NB4 (cell line): Measurements from ENCODE around the gene SSBP3.

Source experiments
- DNase-seq: peaks from one replicate; pipeline ENCODE4 v3.0.0; 2010; ENCODE audit warnings: low read depth
- H3K4me3 ChIP-seq: one replicate; pipeline ENCODE4 v1.5.1; 2011; ENCODE audit warnings: mild to moderate bottlenecking, low read depth, low read length, moderate library complexity
- CTCF ChIP-seq: IDR thresholded peaks from one replicate; pipeline ENCODE4 v1.5.1; 2012; ENCODE audit warnings: low read depth, low read length
- MAX ChIP-seq: IDR thresholded peaks from 2 replicates; pipeline ENCODE4 v1.6.1; 2011; ENCODE audit warnings: low read depth, low read length
- MYC ChIP-seq: IDR thresholded peaks from 2 replicates; pipeline ENCODE4 v1.6.1; 2011; ENCODE audit warnings: low read depth, low read length
- POLR2A ChIP-seq: IDR thresholded peaks from 2 replicates; pipeline ENCODE4 v1.6.1; 2011; ENCODE audit warnings: mild to moderate bottlenecking; ENCODE audit not compliant: insufficient read length; ENCODE audit errors: extremely low read depth

SSBP3 gene

DNA sequence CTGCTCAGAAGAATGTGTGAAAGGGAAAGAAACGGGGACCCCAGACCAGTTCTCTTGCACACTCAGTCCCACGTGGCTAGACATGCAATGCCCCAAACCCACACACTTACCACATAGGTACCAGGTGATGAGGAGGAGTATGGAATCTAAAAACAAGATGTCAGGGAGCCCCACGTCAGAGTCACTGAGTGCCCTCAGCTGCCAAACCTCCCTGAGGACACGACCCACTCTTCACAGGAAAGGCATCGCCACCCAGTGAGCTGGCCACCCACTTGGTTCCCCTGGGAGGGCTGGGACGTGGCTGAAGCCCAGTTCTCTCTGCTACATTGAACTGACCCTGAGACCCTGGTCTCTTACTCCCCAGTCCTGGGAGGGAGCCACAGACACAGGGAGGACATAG, 164.8 kb downstream of the SSBP3 start:
- no peak for DNase-seq
- TF ChIP-seq MYC (no peak), POLR2A (no peak), MAX (no peak), CTCF (no peak)
- no peak overlapping the region for H3K4me3 ChIP-seq

DNA sequence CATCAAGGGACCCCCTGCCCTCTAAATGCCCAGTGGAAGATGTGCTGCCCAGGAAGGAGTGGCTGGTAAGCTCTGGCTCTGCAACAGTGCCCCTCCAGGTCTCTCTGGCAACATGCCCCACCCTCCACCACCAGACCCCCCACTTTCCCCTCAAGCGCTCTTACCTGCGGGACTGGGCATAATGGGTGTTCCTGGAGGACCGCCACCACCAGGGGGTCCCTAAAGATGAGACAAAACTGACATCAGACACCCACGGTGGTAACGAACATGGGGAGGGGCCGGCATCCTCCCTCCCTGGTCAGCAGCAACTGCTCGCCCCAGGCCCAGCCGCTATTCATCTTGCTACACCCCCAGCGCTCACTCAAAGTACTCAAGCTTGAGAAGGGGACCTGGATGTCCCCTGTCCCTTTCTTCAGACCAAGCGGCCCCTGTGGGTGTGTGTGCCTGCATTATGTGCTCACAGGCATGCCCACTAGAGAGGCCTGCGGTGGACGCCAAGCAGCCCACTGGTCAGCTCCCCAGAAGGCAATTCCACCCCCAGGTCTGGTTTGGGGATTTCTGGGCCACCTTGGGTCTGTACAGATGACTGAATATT, 165.4 kb downstream of the SSBP3 start:
- DNase-seq: no peak
- H3K4me3 ChIP-seq: no peak overlapping the region
- TF ChIP-seq MAX (no peak), MYC (no peak), POLR2A (no peak), CTCF (no peak)

DNA sequence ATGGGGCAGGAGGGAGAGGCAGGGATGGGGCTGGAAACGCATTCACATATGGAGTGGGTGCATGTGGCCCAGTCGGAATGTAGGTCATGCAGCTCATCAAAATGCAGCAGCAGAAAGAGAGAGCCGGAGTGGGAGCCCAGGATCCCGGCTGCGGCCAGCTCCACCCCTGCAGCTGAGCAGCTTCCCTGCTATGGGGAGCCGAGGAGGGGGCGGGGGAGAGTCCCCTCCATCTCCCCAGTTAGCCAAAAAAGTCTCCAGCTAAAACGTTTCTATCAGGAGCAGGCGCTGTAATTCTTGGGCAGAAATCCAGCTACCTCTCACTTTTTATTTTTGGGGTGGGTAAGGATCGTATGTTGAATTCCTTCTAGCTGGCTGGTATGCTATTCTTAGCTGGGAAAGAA, 166.6 kb downstream of the SSBP3 start:
- TF ChIP-seq CTCF: no peak
- TF ChIP-seq POLR2A: no peak
- TF ChIP-seq MYC: no peak
- no peak for TF ChIP-seq MAX
- H3K4me3 ChIP-seq: no peak overlapping the region
- DNase-seq: no peak

DNA sequence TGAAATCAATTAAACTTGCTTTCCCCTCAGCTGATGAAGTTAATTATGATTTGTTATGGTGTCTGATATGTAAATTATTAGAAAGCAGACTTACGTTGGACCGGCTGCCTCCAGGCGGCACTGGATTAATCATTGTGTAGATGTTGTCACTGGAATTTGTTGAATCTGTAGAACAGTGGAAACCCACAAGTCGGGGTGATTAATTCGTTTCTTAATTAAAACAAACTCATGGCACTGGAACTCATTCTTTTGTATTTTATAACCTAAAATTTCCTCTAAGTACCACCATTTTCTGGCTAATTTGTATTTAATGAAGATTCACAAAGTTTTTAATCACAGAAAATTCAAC, 167.2 kb downstream of the SSBP3 start:
- DNase-seq: no peak
- H3K4me3 ChIP-seq: peak overlapping the region; percentile 11
- TF ChIP-seq CTCF (no peak), MAX (no peak), POLR2A (no peak), MYC (no peak)

DNA sequence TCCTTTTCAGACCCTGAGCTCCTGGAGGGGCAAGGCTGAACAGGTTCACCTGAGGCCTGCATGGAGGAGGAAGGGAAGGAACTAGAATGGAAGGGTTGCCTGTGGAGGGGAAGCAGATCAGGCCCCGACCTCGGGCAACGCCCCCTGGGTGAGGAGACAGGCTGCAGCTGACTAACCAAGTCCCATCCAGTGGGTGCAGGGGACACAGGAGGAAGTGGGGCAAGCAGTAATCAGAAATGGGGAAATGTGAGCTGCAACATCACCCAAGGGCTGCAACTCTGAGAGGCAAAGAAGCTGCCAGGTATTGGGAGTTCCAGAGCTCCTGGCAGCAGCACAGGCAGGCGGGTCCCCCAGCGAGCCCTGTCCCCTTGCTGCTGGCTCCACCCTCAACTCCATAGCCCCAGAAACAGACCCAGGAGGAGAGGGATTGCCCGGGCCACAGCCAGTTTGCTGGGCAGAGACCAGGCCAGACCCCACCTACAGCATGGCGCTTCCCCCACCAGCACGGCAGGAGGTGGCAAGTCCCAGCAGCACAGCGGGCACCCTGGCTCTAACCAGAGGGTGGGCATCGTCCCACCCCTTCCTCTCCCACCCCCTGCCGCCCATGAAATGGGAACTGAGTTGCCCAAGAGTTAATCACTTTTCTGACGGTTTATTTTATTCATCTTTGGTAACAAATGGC, 167.7 kb downstream of the SSBP3 start:
- TF ChIP-seq POLR2A (no peak), MYC (0 out of 2 replicates have a peak, but pooled peaks have one; percentile 35), MAX (no peak), CTCF (no peak)
- peak overlapping the region; percentile 11 for H3K4me3 ChIP-seq
- peak; percentile 94 for DNase-seq
